HG02588 (cell line): ENCODE measurements around the gene RHOA.
A peak's percentile ranks its signal among the peaks of the same experiment; 100 is the strongest.
"Not testable (repeated sequence)": the region's sequence is repeated elsewhere in the genome, so short reads cannot be mapped to it uniquely, and the experiment has no call there.

Experiments
- ATAC-seq: cut with Tn5 transposase; IDR thresholded peaks from one replicate; pipeline ENCODE4 v1.9.1; 2021; ENCODE audit warnings: mild to moderate bottlenecking, moderate library complexity; ENCODE audit not compliant: unreplicated experiment

Gene RHOA

GRCh38 chr3:49412632-49413337 is 1.0 kb upstream of the RHOA start:
- ATAC-seq: no peak

DNA sequence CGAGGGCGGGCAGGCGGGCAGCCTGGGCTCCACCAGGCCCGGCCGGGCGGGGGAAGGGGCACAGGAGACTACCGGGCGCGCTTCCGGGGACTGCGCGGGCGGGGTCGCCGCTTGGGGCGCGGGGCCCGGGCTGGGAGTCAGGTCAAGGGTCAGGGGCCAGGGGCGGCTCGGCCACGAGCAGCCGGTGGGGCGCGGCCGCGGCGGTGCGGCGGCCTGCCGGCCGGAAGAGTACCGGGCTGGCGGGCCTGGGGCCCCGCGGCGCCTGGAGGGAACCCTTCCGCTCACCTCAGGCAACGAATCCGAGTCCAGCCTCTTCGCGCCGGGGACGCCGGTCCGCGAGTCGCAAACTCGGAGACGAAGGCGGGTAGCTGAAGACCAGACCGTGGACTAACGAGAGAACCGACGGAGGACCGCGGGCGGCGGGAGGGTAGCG is 225 bp downstream of the RHOA start:
- ATAC-seq: peak; percentile 33

- no peak for ATAC-seq
Measured at GRCh38 chr3:49410846-49411534, 786 bp downstream of the RHOA start.

- no peak for ATAC-seq
Measured at GRCh38 chr3:49410066-49410845, 1.5 kb downstream of the RHOA start.

GRCh38 chr3:49406571-49407565 is 4.9 kb downstream of the RHOA start:
- ATAC-seq: no peak

DNA sequence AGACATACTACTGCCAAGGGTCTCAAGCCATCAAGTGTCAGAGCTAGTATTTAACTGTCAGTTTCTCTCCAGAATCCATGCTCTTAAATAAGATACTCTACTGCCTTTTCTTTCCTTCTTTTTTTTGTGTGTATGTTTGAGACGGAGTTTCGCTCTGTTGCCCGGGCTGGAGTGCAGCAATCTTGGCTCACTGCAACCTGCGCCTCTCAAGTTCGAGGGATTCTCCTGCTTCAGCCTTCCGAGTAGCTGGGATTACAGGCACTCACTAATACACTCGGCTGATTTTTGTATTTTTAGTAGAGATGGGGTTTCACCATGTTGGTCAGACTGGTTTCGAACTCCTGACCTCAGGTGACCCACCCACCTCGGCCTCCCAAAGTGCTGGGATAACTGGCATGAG is 6.2 kb downstream of the RHOA start:
- not testable (repeated sequence) for ATAC-seq

GRCh38 chr3:49403891-49404290 is 7.9 kb downstream of the RHOA start:
- ATAC-seq: no peak

DNA sequence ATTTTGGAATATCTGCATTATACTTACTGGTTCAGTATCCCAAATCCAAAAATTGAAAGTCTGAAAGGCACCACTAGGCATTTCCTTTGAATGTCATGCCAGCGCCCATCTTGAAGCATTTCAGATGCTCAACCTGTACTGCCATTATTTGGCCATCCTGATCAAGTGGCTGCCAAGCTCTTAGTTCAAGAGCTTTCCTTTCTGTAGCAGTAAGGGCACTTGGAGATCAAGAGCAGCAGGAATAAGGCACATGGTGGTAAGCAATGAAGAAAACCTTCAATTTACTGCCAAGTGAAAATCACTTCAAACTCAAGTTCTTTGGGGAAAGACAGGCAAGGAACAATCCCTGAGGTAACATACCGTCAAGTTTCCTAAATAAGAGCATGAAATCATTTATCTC is 10.0 kb downstream of the RHOA start:
- ATAC-seq: no peak

- ATAC-seq: no peak
Measured at GRCh38 chr3:49399461-49399860, 12.3 kb downstream of the RHOA start.

- ATAC-seq: no peak
Measured at GRCh38 chr3:49397470-49397869, 14.3 kb downstream of the RHOA start.

GRCh38 chr3:49391310-49391709 is 20.5 kb downstream of the RHOA start:
- not testable (repeated sequence) for ATAC-seq

DNA sequence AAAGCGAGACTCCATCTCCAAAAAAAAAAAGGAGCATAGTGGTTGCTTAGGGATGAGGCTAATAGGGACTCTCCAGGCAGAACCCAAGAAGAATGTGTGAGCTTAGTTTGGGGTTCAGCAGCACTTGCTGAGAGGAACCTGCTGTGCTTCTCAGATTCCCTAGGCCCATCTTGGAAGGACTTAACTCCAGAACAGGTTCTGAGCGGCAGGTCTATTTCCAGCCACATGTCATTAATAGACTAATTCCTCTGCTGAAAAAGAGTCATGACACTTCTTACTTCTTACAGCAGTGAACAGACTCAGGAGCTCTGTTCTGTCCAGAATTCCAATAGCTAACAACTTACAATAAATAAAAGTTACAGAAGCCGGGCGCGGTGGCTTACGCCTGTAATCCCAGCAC is 22.5 kb downstream of the RHOA start:
- ATAC-seq: no peak

GRCh38 chr3:49388289-49388820 is 23.4 kb downstream of the RHOA start:
- ATAC-seq: no peak

GRCh38 chr3:49387721-49388120 is 24.1 kb downstream of the RHOA start:
- no peak for ATAC-seq

- no peak for ATAC-seq
Measured at GRCh38 chr3:49386056-49386756, 25.6 kb downstream of the RHOA start.

DNA sequence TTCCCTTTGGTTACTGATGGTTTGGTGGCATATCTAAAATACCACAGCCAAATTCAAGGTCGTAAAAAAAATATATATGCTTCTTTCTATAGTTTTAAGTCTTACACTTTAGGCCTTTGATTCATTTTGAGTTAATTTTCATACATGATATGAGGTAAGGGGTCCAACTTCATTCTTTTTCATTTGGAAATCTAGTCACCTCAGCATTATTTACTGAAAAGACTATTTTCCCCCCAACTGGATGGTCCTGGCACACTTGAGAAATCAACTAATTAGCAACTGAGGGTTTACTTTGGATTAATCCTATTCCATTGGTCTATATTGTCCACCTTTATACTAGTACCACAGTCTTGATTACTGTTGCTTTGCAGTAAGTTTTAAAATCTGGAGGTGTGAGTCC is 26.2 kb downstream of the RHOA start:
- ATAC-seq: no peak

GRCh38 chr3:49383387-49383786 is 28.4 kb downstream of the RHOA start:
- ATAC-seq: no peak

GRCh38 chr3:49378249-49378895 is 33.4 kb downstream of the RHOA start:
- ATAC-seq: no peak

DNA sequence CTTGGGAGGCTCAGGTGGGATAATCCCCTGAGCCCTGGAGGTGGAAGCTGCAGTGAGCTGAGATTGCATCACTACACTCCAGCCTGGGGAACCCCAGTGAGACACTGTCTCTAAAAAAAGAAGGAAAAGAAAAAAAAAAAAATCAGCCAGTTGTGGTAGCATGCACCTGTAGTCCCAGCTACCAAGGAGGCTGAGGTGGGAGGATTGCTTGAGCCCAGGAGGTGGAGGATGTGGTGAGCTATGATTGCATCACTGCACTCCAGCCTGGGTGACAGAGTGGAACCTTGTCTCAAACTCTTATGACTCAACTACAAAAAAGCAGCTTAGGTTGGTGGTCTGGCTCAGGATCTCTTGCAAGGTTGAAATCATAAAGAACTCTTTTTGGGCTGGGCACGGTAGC is 34.3 kb downstream of the RHOA start:
- no peak for ATAC-seq
